ENCODE results near the gene SERINC3.

DNA sequence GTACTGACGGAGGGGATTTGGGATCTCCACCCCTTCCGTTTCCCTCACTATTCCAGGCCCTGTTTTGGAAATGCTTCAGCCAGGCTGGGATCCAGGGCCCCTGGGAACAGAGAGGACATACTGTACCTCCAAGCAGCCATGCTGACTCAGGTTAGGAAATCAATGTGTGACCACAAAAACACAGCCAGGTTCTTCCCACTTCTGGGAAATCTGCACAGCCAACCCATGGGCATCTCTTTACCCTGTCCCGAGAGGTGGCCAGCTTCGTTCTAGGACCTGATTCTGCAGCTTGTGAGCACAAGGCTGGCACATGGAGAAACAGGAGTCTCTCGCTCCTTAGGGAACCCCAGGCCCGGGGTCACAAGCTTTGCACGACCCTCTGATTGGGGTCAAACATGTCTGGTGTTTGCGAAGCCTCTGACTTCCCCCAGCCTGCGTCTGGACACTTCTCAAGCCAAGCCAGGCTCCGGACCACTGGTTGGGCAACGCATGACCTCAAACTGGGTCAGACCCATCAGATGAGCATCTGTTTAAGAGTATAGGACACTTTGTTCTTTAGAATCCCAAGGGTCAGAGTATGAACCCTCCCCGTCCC lies 54.5 kb downstream of the SERINC3 start:
- TF ChIP-seq HDAC2 (IDR thresholded peaks at IDR 0.05), result no peak
- no peak for TF ChIP-seq NR2C2 (IDR thresholded peaks at IDR 0.05; ENCODE audit: borderline replicate concordance, control insufficient read depth, insufficient read length, low read depth)
- TF ChIP-seq MYC (IDR thresholded peaks at IDR 0.05; ENCODE audit: insufficient read depth, insufficient read length, insufficient replicate concordance, low read length, severe bottlenecking), result no peak
- no peak for TF ChIP-seq SMARCA5 (IDR thresholded peaks at IDR 0.05)
- TF ChIP-seq GABPA (IDR thresholded peaks at IDR 0.05; ENCODE audit: low read depth), result no peak
- TF ChIP-seq DPF2 (IDR thresholded peaks at IDR 0.05), result no peak
- no peak for TF ChIP-seq SUZ12 (IDR thresholded peaks at IDR 0.05; ENCODE audit: unreplicated experiment)
